ENCODE results near the gene CCDC142. TPM values are rescaled to one million over a fixed set of nuclear protein-coding genes. Genes with fewer than 3 reads are reported as not detected.

The CCDC142 gene
- total RNA-seq, 1 experiment from 2014 or later, result 19.8 TPM

GRCh38 chr2:74504591-74504990 lies 21.8 kb upstream of the CCDC142 start:
- ChIA-PET POLR2A (ENCODE audit: unreplicated experiment) (no interaction called here), CTCF (no interaction called here)
- H3K9me3 ChIP-seq (ENCODE audit: insufficient read depth, low read depth), result no peaks in the 10 kb centered on the region
- no peak for TF ChIP-seq EZH2 (IDR thresholded peaks at IDR 0.05; ENCODE audit: low read depth)
- TF ChIP-seq CTCF (conservative IDR thresholded peaks at IDR 0.05), result no peak
- H3K27me3 ChIP-seq (ENCODE audit: insufficient read depth, low read depth), result no peaks in the 10 kb centered on the region
- H3K4me3 ChIP-seq, result no peak overlapping the region
- no peak for DNase-seq
- H2AFZ ChIP-seq, result no peak overlapping the region
- peaks cover 35% of the 10 kb centered on the region; the same call in 1 of the 2 replicates for H3F3A ChIP-seq (ENCODE audit: insufficient read depth, low read depth)
- H3K4me2 ChIP-seq, result no peak overlapping the region
- peaks cover 26% of the 10 kb centered on the region for H3K4me1 ChIP-seq (replicated peaks; ENCODE audit: insufficient read depth)
- no peaks in the 10 kb centered on the region for H4K20me1 ChIP-seq (ENCODE audit: insufficient read depth)
- intact Hi-C loops (cut with micrococcal nuclease; ENCODE audit: unreplicated experiment), result loop anchor here (10.0 kb wide), 1 partner anchor 340 kb away; no protein-coding TSS in a partner anchor
- BruUV-seq (replicated peaks), result no TSS peak
- H3K27ac ChIP-seq, result no peak overlapping the region
- peaks cover 23% of the 10 kb centered on the region for H3K79me2 ChIP-seq (ENCODE audit: low read depth)
- no peaks in the 10 kb centered on the region for H3K9me2 ChIP-seq (ENCODE audit: insufficient read depth)
- H3K36me3 ChIP-seq (ENCODE audit: low read depth), result 0 out of 2 replicates have a peak, but pooled peaks cover 10% of the 10 kb centered on the region

GRCh38 chr2:74503506-74504475 lies 21.0 kb upstream of the CCDC142 start:
- no peaks in the 10 kb centered on the region for H3K9me3 ChIP-seq (ENCODE audit: insufficient read depth, low read depth)
- no peak for DNase-seq
- 0 out of 2 replicates have a peak, but pooled peaks cover 10% of the 10 kb centered on the region for H3K36me3 ChIP-seq (ENCODE audit: low read depth)
- peaks cover 26% of the 10 kb centered on the region for H3K79me2 ChIP-seq (ENCODE audit: low read depth)
- no peak overlapping the region for H3K4me2 ChIP-seq
- no peak for TF ChIP-seq CTCF (conservative IDR thresholded peaks at IDR 0.05)
- no peak for TF ChIP-seq EZH2 (IDR thresholded peaks at IDR 0.05; ENCODE audit: low read depth)
- peaks cover 35% of the 10 kb centered on the region; the same call in 1 of the 2 replicates for H3F3A ChIP-seq (ENCODE audit: insufficient read depth, low read depth)
- no peak overlapping the region for H3K27ac ChIP-seq
- POLR2A ChIA-PET (ENCODE audit: unreplicated experiment), result no interaction called here
- H4K20me1 ChIP-seq (ENCODE audit: insufficient read depth), result no peaks in the 10 kb centered on the region
- intact Hi-C loops (cut with micrococcal nuclease; ENCODE audit: unreplicated experiment), result loop anchor here (10.0 kb wide), 1 partner anchor 341 kb away; no protein-coding TSS in a partner anchor
- H2AFZ ChIP-seq, result no peak overlapping the region
- no peak overlapping the region for H3K4me3 ChIP-seq
- CTCF ChIA-PET, result no interaction called here
- H3K4me1 ChIP-seq (replicated peaks; ENCODE audit: insufficient read depth), result peaks cover 27% of the 10 kb centered on the region
- no peaks in the 10 kb centered on the region for H3K27me3 ChIP-seq (ENCODE audit: insufficient read depth, low read depth)
- no TSS peak for BruUV-seq (replicated peaks)
- no peaks in the 10 kb centered on the region for H3K9me2 ChIP-seq (ENCODE audit: insufficient read depth)

GRCh38 chr2:74502720-74503505 lies 20.1 kb upstream of the CCDC142 start:
- Histone ChIP-seq H3K4me1 (replicated peaks; ENCODE audit: insufficient read depth) (peaks cover 25% of the 10 kb centered on the region), H2AFZ (no peak overlapping the region), H3K4me2 (no peak overlapping the region), H3K79me2 (ENCODE audit: low read depth) (peaks cover 25% of the 10 kb centered on the region), H3K36me3 (ENCODE audit: low read depth) (0 out of 2 replicates have a peak, but pooled peaks cover 10% of the 10 kb centered on the region), H3K9me2 (ENCODE audit: insufficient read depth) (no peaks in the 10 kb centered on the region), H3K27ac (no peak overlapping the region), H3F3A (ENCODE audit: insufficient read depth, low read depth) (peaks cover 35% of the 10 kb centered on the region; the same call in 1 of the 2 replicates), H3K27me3 (ENCODE audit: insufficient read depth, low read depth) (no peaks in the 10 kb centered on the region), H3K9me3 (ENCODE audit: insufficient read depth, low read depth) (no peaks in the 10 kb centered on the region), H3K4me3 (no peak overlapping the region), H4K20me1 (ENCODE audit: insufficient read depth) (no peaks in the 10 kb centered on the region)
- no TSS peak for BruUV-seq (replicated peaks)
- TF ChIP-seq CTCF (conservative IDR thresholded peaks at IDR 0.05) (no peak), EZH2 (IDR thresholded peaks at IDR 0.05; ENCODE audit: low read depth) (no peak)
- intact Hi-C loops (cut with micrococcal nuclease; ENCODE audit: unreplicated experiment), result loop anchor here (10.0 kb wide), 1 partner anchor 342 kb away; no protein-coding TSS in a partner anchor
- ChIA-PET CTCF (no interaction called here), POLR2A (ENCODE audit: unreplicated experiment) (no interaction called here)
- peak in 1 of 2 experiments; percentile 71 for DNase-seq
